Activated CD8-positive, alpha-beta T cell treated with anti-CD3 and anti-CD28 coated beads, Interleukin-2, amount 10 ng/mL, durations not matched to agents 7 days and 5 days (primary cell): ENCODE results near the gene STEAP3. TPM values are rescaled to one million over a fixed set of nuclear protein-coding genes. Genes with fewer than 3 reads are reported as not detected.

ENCODE experiments used
- ATAC-seq: fragments of 150-1000 bp; cut with Tn5 transposase; one replicate; pipeline ENCODE4 v1.10.0; 2021; ENCODE audit warnings: moderate library complexity
- CTCF ChIA-PET: fragments of 350-600 bp; sonication (Branson Sonifier 250); formaldehyde crosslinking; loops from one replicate; lab custom pipeline; 2021; ENCODE audit warnings: antibody characterized with exemption; lab: Charles Lee
- POLR2A ChIA-PET: fragments of 350-600 bp; sonication (Branson Sonifier 250); formaldehyde crosslinking; loops from one replicate; lab custom pipeline; 2021; ENCODE audit warnings: antibody characterized with exemption; lab: Charles Lee
- DNase-seq: peaks from one replicate; pipeline ENCODE4 v3.0.0-alpha.2; 2020
- H3K27ac Mint-ChIP-seq: one replicate; pipeline ENCODE4 v1.8.0; 2021; ENCODE audit warnings: mild to moderate bottlenecking, mixed read lengths
- H3K27me3 Mint-ChIP-seq: one replicate; pipeline ENCODE4 v1.8.0; 2021; ENCODE audit warnings: low read depth, mixed read lengths
- H3K36me3 Mint-ChIP-seq: one replicate; pipeline ENCODE4 v1.8.0; 2021; ENCODE audit warnings: low read depth, mixed read lengths
- H3K4me1 Mint-ChIP-seq: one replicate; pipeline ENCODE4 v1.8.0; 2021; ENCODE audit warnings: low read depth, mixed read lengths
- H3K4me3 Mint-ChIP-seq: one replicate; pipeline ENCODE4 v1.8.0; 2021; ENCODE audit warnings: mild to moderate bottlenecking, mixed read lengths
- H3K9me3 Mint-ChIP-seq: one replicate; pipeline ENCODE4 v1.8.0; 2022; ENCODE audit warnings: mixed read lengths; ENCODE audit not compliant: insufficient read depth
- total RNA-seq, 2 experiments: library from RNA; stranded (reverse); gene quantifications; one replicate each; pipeline ENCODE4 v1.2.3, GENCODE V29; 2021

STEAP3 gene
- total RNA-seq, 2 experiments from 2014 or later: 0.13 TPM

- DNase-seq (no peak), ATAC-seq (no peak)
- H3K4me3 Mint-ChIP-seq: no peak overlapping the region
- H3K9me3 Mint-ChIP-seq: no peaks in the 10 kb centered on the region
- H3K36me3 Mint-ChIP-seq: no peaks in the 10 kb centered on the region
- H3K27me3 Mint-ChIP-seq: peaks cover 8% of the 10 kb centered on the region
- ChIA-PET POLR2A (interaction anchor here (0.9 kb wide), 1 partner anchor 9 kb away, joined by 3 read pairs; no protein-coding TSS in a partner anchor), CTCF (no interaction called here)
- H3K4me1 Mint-ChIP-seq: no peaks in the 10 kb centered on the region
- no peak overlapping the region for H3K27ac Mint-ChIP-seq
These were observed 20.9 kb upstream of the STEAP3 start for GRCh38 chr2:119202610-119203310.

- H3K27ac Mint-ChIP-seq: no peak overlapping the region
- no peaks in the 10 kb centered on the region for H3K9me3 Mint-ChIP-seq
- H3K27me3 Mint-ChIP-seq: no peaks in the 10 kb centered on the region
- ChIA-PET POLR2A (no interaction called here), CTCF (no interaction called here)
- no peak overlapping the region for H3K4me3 Mint-ChIP-seq
- no peak for DNase-seq
- no peaks in the 10 kb centered on the region for H3K36me3 Mint-ChIP-seq
- H3K4me1 Mint-ChIP-seq: no peaks in the 10 kb centered on the region
- no peak for ATAC-seq
These were observed 19.1 kb upstream of the STEAP3 start for GRCh38 chr2:119204525-119204924.

- CTCF ChIA-PET: no interaction called here
- Mint-ChIP-seq H3K4me3 (no peak overlapping the region), H3K4me1 (no peaks in the 10 kb centered on the region), H3K36me3 (no peaks in the 10 kb centered on the region), H3K27me3 (no peaks in the 10 kb centered on the region), H3K9me3 (no peaks in the 10 kb centered on the region), H3K27ac (no peak overlapping the region)
- ATAC-seq (no peak), DNase-seq (no peak)
- POLR2A ChIA-PET: no interaction called here
These were observed 18.5 kb upstream of the STEAP3 start for GRCh38 chr2:119205001-119205706.

- no peaks in the 10 kb centered on the region for H3K4me1 Mint-ChIP-seq
- H3K27ac Mint-ChIP-seq: no peak overlapping the region
- no peaks in the 10 kb centered on the region for H3K36me3 Mint-ChIP-seq
- POLR2A ChIA-PET: no interaction called here
- CTCF ChIA-PET: no interaction called here
- H3K9me3 Mint-ChIP-seq: no peaks in the 10 kb centered on the region
- H3K27me3 Mint-ChIP-seq: peaks cover 3% of the 10 kb centered on the region
- ATAC-seq: no peak
- no peak for DNase-seq
- no peak overlapping the region for H3K4me3 Mint-ChIP-seq
These were observed 17.4 kb upstream of the STEAP3 start for GRCh38 chr2:119206201-119206600.

GRCh38 chr2:119207447-119207846, 16.2 kb upstream of the STEAP3 start:
- ATAC-seq (no peak), DNase-seq (no peak)
- H3K4me3 Mint-ChIP-seq: no peak overlapping the region
- ChIA-PET CTCF (no interaction called here), POLR2A (no interaction called here)
- no peaks in the 10 kb centered on the region for H3K4me1 Mint-ChIP-seq
- no peaks in the 10 kb centered on the region for H3K9me3 Mint-ChIP-seq
- peaks cover 3% of the 10 kb centered on the region for H3K27me3 Mint-ChIP-seq
- H3K27ac Mint-ChIP-seq: no peak overlapping the region
- H3K36me3 Mint-ChIP-seq: no peaks in the 10 kb centered on the region

GRCh38 chr2:119208791-119209203, 14.8 kb upstream of the STEAP3 start:
- Mint-ChIP-seq H3K27ac (no peak overlapping the region), H3K27me3 (peaks cover 3% of the 10 kb centered on the region), H3K4me1 (no peaks in the 10 kb centered on the region), H3K4me3 (no peak overlapping the region), H3K36me3 (no peaks in the 10 kb centered on the region), H3K9me3 (no peaks in the 10 kb centered on the region)
- ChIA-PET CTCF (no interaction called here), POLR2A (no interaction called here)
- DNase-seq: no peak
- no peak for ATAC-seq

- Mint-ChIP-seq H3K9me3 (no peaks in the 10 kb centered on the region), H3K4me3 (no peak overlapping the region), H3K27me3 (peaks cover 3% of the 10 kb centered on the region), H3K36me3 (no peaks in the 10 kb centered on the region), H3K4me1 (no peaks in the 10 kb centered on the region), H3K27ac (no peak overlapping the region)
- DNase-seq (no peak), ATAC-seq (no peak)
- ChIA-PET CTCF (no interaction called here), POLR2A (interaction anchor here (0.6 to 1.1 kb wide), 2 partner anchors 9 to 11 kb away, joined by 3 read pairs; partner anchors contain the start of gene STEAP3)
These were observed 11.4 kb upstream of the STEAP3 start for GRCh38 chr2:119212139-119212800.

- peaks cover 5% of the 10 kb centered on the region for H3K27me3 Mint-ChIP-seq
- POLR2A ChIA-PET: no interaction called here
- no peaks in the 10 kb centered on the region for H3K4me1 Mint-ChIP-seq
- H3K4me3 Mint-ChIP-seq: no peak overlapping the region
- DNase-seq: no peak
- no peak for ATAC-seq
- no peaks in the 10 kb centered on the region for H3K9me3 Mint-ChIP-seq
- no peaks in the 10 kb centered on the region for H3K36me3 Mint-ChIP-seq
- CTCF ChIA-PET: no interaction called here
- no peak overlapping the region for H3K27ac Mint-ChIP-seq
These were observed 9.1 kb upstream of the STEAP3 start for GRCh38 chr2:119214453-119215037.

GRCh38 chr2:119216994-119217393, 6.6 kb upstream of the STEAP3 start:
- ATAC-seq: no peak
- Mint-ChIP-seq H3K27me3 (peaks cover 15% of the 10 kb centered on the region), H3K27ac (no peak overlapping the region), H3K9me3 (no peaks in the 10 kb centered on the region), H3K36me3 (no peaks in the 10 kb centered on the region), H3K4me3 (no peak overlapping the region), H3K4me1 (no peaks in the 10 kb centered on the region)
- DNase-seq: no peak
- ChIA-PET CTCF (no interaction called here), POLR2A (no interaction called here)

GRCh38 chr2:119218478-119219064, 5.1 kb upstream of the STEAP3 start:
- peaks cover 25% of the 10 kb centered on the region for H3K27me3 Mint-ChIP-seq
- no peaks in the 10 kb centered on the region for H3K9me3 Mint-ChIP-seq
- H3K4me1 Mint-ChIP-seq: no peaks in the 10 kb centered on the region
- DNase-seq: no peak
- peak overlapping the region; percentile 20 for H3K27ac Mint-ChIP-seq
- H3K4me3 Mint-ChIP-seq: no peak overlapping the region
- no peaks in the 10 kb centered on the region for H3K36me3 Mint-ChIP-seq
- POLR2A ChIA-PET: no interaction called here
- CTCF ChIA-PET: no interaction called here
- ATAC-seq: no peak

GRCh38 chr2:119219873-119220272, 3.8 kb upstream of the STEAP3 start:
- CTCF ChIA-PET: no interaction called here
- POLR2A ChIA-PET: no interaction called here

More at GRCh38 chr2:119219873-119220272, 3.8 kb upstream of the STEAP3 start:
- H3K27ac Mint-ChIP-seq: no peak overlapping the region
- no peaks in the 10 kb centered on the region for H3K36me3 Mint-ChIP-seq
- H3K27me3 Mint-ChIP-seq: peaks cover 28% of the 10 kb centered on the region
- H3K4me1 Mint-ChIP-seq: no peaks in the 10 kb centered on the region
- no peaks in the 10 kb centered on the region for H3K9me3 Mint-ChIP-seq
- H3K4me3 Mint-ChIP-seq: no peak overlapping the region
- DNase-seq (no peak), ATAC-seq (no peak)
